NCI-H2171 (cell line): ENCODE results near the gene AOX1.
"Not testable (repeated sequence)": the region's sequence is repeated elsewhere in the genome, so short reads cannot be mapped to it uniquely, and the experiment has no call there.

Experiments used
- DNase-seq: peaks from one replicate; lab custom pipeline; 2025; lab: John Stamatoyannopoulos, UW

AOX1 gene

DNA sequence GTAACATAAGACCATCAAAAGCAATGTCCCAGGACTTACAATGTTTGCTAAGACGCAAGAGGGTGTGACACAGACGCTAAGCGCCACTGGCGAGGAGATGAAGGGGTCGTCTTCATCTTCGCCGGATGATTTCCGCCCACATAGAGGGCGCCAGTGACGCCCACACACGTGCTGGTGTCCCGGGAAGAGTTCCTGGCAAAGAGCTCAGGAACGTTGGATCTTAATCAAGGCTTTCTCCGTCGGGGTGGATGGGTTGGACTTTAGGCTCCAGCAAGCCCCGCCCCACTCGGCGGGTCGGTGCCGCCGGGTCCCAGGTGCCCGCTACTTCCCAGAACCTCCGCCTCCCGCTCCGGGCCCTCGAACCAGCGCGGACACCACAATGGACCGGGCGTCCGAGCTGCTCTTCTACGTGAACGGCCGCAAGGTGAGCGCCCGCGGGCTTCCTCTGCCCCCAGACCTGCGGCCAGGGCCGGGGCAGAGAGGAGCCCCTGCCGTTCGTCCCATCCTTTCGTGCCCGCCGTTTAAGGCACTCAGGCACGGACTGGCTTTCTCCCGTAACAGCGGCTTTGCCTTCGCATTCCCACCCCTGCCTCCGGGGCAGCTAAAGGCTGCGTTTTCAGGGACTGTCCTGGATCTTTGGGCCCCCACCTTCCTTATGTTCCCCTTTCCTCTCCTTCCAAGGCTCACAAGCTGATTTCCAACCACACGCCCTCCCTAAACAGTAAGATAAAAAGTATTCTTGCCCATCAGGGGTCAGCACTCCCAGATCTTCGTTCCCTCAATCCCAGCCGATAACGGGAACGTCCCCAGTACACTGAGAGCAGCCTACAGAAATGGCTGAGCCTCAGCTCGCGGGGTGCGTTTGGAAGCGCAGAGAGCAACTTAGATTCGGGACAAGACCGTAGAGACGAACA, at the start of gene AOX1:
AOX1 (plus strand) TSS at position 285 of the 914 bp plus-strand sequence; CDS start at position 380, 95 bp downstream.
- DNase-seq: peak; percentile 12

DNA sequence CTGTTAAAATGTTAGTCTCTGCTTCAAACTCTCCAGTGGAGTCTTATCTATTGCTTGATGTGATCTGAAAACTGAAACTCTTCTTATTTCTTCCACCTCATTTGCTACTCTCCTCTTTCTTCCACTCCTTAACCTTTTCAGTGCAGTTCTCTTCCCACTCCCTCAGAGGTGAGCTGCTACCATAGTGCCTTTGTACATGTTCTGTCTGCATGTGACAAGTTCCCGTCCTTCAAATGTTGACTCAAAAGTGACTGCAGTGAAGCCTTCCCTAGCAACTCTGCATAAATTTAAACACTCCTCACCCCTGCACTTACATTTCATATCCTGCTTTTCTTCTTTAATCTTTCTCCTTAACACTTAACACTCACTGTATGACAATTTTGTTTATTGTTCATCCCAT, 47.7 kb upstream of the AOX1 start:
- DNase-seq: no peak

GRCh38 chr2:200540793-200541192, 45.0 kb upstream of the AOX1 start:
- DNase-seq: no peak

DNA sequence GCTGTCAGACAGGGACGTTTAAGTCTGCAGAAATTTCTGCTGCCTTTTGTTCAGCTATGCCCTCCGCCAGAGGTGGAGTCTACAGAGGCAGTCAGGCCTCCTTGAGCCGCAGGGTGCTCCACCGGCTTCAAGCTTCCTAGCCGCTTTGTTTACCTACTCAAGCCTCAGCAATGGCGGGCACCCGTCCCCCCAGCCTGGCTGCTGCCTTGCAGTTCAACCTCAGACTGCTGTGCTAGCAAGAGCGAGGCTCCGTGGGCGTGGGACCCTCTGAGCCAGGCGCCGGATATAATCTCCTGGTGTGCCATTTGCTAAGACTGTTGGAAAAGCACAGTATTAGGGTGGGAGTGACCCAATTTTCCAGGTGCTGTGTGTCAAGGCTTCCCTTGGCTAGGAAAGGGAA, 19.2 kb upstream of the AOX1 start:
- DNase-seq: not testable (repeated sequence)

DNA sequence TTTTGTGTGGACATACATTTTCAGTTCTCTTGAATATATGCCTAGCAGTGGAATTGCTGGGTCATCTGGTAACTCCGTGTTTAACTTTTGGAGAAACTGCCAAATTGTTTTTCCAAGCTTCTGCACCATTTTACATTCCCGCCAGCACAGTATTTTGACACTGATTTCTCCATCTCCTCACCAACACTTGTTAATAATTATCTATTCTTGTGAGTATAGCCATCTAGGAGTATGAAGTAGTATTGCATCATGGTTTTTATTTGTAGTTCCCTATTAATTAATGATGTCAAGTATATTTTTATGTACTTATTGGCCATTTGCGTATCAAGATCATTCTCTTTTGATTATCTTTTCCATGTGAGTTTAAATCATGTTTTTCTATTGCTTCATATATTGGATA, 17.9 kb upstream of the AOX1 start:
- no peak for DNase-seq

GRCh38 chr2:200575957-200576356, 9.9 kb upstream of the AOX1 start:
- no peak for DNase-seq

DNA sequence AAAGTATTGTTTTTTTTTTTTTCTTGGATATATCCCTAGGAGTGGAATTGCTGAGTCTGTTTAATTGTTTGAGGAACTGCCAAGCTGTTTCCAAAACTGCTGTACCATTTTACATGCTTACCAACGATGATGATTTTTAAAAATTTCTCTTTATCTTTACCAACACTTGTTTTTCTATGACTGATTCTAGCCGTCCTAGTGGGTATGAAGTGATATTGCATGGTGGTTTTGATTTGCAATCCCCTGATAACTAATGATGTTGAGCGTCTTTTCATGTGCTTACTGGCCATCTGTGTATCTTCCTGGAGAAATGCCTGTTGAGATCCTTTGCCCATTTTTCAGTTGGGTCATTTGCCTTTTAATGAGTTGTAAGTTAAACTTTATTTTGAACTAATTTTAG, 8.8 kb upstream of the AOX1 start:
- no peak for DNase-seq

DNA sequence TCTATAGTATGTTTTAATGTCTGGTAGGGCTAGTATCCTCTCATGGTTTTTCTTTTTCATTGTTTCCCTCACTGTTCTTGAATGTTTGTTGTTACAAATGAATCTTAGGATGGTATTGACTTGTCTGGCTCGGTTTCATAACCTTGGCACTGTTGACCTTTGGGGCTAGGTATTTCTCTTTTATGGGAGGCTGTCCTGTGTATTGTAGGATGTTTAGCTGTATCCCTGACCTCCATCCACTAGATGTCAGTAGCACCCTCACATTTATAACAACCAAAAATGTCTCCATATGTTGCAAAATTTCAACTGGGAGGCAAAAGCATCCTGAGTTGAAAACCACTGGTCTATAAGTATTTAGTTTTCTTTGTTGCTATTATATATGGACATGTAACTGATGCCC, 7.0 kb upstream of the AOX1 start:
- DNase-seq: no peak

DNA sequence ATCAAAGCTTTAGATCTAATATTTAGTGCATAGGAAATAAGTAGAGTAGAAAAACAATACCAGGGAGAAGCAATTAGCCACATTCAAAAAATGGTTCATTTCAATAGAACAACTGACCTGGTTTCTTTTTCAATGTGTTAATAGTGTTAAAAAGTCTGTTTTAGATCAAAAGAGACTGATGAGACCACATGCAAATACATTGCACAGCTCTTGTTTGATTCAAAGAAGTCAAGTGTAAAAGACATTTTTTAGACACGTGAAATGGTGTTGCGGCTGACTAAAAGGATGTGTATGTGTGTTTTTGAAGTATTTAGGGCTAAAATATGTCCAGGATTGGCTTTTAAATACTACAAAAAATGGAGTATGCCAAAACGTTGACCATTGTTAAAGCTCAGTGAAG, 1.2 kb upstream of the AOX1 start:
- DNase-seq: no peak

DNA sequence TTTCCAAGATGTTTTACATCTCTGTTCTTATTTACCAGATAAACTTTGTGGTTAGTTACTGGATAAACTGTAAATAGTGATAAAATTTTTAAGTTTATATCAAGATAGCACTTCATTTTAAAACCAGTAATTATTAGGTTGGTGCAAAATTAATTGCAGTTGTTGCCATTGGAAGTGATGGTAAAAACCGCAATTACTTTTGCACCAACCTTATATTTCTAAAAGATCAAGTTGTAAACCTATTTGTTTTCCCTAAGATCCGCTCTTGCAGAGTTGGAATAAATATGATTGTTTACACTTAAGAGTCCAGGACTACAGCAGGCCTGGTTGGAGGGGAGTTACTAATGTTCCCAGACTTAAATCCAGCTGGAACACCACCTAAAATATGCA, 479 bp upstream of the AOX1 start:
- DNase-seq: no peak

DNA sequence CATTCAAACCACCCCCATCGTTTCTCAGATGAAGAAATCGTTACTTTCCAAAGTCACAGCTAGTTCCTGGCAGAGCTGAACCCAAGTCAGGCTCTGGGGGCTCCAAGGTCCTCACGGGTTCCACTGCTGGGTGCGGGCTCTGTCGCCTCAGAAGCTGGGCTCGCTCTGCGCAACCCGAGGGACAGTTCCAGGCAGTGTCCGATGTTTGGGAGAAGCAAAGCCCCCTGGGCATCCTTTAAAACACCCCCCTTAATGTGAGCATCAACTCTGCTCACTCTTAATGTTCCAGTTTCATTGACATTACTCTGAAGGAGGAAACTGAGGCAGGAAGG, 796 bp downstream of the AOX1 start:
- DNase-seq: no peak

GRCh38 chr2:200587007-200587616, 1.3 kb downstream of the AOX1 start:
- no peak for DNase-seq

- no peak for DNase-seq
Measured at GRCh38 chr2:200588076-200588678, 2.4 kb downstream of the AOX1 start.

- DNase-seq: no peak
Measured at GRCh38 chr2:200590090-200590489, 4.3 kb downstream of the AOX1 start.

GRCh38 chr2:200591308-200591707, 5.5 kb downstream of the AOX1 start:
- DNase-seq: no peak

DNA sequence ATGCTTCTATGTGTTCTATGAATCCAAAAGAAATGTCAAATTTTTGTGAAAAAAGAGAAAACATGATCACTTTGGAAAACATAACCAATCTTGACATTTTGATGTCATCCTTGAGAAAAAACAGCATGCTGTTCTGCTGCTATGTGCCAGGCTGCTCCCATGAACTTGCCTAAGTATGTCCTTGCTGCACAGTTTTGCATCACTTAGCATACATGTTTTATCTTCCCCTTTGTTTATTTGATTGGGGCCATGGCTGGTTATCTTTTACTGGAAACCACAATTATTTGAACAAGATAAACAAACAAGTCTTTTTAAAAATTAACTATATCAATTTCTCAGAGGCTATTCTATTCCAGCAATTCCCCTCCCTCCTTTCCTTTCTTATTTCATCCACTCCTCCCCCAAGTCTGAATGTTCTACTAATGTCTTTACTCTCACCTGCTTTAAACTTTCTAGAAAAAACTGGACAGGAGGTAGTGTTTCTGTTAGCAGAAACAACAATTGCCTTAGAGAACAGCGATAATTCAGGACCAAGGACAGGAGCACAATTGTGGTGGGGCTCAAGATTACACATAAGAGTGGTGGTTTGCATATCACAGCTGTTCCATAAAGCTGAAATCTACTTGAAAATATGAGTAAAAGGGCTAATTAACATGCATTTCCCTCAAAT, 6.7 kb downstream of the AOX1 start:
- DNase-seq: no peak

- DNase-seq: no peak
Measured at GRCh38 chr2:200593905-200594304, 8.1 kb downstream of the AOX1 start.

GRCh38 chr2:200595913-200596312, 10.1 kb downstream of the AOX1 start:
- no peak for DNase-seq

DNA sequence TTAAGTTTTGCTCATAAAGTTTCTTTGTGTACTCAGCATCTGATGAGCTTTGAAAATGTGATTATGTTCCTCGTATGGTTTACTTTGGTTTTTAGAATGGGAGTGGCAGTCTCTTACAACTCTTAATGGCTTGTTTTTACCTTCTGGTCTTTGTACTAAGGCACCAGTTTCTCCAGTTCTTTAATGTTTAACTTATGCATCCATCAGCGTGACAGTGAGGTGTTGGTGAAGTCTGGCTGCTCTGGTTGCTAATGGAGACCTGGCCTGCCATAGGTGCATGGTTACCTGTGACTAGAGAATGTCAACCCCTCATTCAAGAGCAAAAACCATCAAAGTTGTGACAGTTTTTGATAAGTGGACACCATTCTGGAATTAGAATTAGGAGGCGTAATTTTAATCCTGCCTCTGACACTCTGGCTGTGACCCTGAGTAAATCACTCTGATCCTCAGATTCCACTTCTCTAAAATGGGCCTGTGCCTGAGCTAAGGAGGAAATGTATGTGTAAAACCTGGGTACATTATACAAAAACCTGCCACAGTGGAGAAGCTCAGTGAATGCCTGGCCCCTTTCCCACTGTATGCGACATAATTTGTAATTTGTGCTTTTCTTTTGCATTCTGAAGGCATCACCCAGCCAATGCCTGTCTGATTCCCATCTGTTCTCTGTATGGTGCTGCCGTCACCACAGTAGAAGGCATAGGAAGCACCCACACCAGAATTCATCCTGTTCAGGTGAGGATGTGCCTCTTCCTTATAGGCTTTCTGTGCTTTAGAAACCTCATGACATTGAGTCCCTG, 11.2 kb downstream of the AOX1 start:
- no peak for DNase-seq

GRCh38 chr2:200599206-200599605, 13.4 kb downstream of the AOX1 start:
- DNase-seq: no peak

- DNase-seq: no peak
Measured at GRCh38 chr2:200600549-200601225, 14.9 kb downstream of the AOX1 start.
